Neural progenitor cell (in vitro differentiated cells): ENCODE data around the gene HEATR5A. TPM values are rescaled to one million over a fixed set of nuclear protein-coding genes. Genes with fewer than 3 reads are reported as not detected.

ENCODE experiments used
- DNase-seq: peaks from one replicate; pipeline ENCODE4 v3.0.0-alpha.2; 2016; ENCODE audit warnings: low spot score
- H2AFZ ChIP-seq: fragments of 200-600 bp; sonication (generic); replicated peaks from 2 replicates; pipeline ENCODE4 v1.6.1; 2016; ENCODE audit warnings: antibody characterized with exemption
- H3F3A ChIP-seq: fragments of 200-600 bp; sonication (generic); 2 replicates; pipeline ENCODE4 v1.6.1; 2016; ENCODE audit warnings: antibody characterized with exemption, low read depth
- H3K27ac ChIP-seq: fragments of 200-600 bp; sonication (generic); 2 replicates; pipeline ENCODE4 v1.5.1; 2016; ENCODE audit warnings: mild to moderate bottlenecking
- H3K27me3 ChIP-seq: fragments of 200-600 bp; sonication (generic); 2 replicates; pipeline ENCODE4 v1.6.1; 2016; ENCODE audit warnings: mild to moderate bottlenecking, moderate library complexity
- H3K36me3 ChIP-seq: fragments of 200-600 bp; sonication (generic); 2 replicates; pipeline ENCODE4 v1.5.1; 2016
- H3K4me1 ChIP-seq: fragments of 200-600 bp; sonication (generic); 2 replicates; pipeline ENCODE4 v1.6.1; 2016; ENCODE audit warnings: mixed run types
- H3K4me2 ChIP-seq: fragments of 200-600 bp; sonication (generic); 2 replicates; pipeline ENCODE4 v1.6.1; 2016
- H3K4me3 ChIP-seq: fragments of 200-600 bp; sonication (generic); 2 replicates; pipeline ENCODE4 v1.5.1; 2016
- H3K79me2 ChIP-seq: fragments of 200-600 bp; sonication (generic); 2 replicates; pipeline ENCODE4 v1.6.1; 2016; ENCODE audit warnings: low read depth
- H3K9ac ChIP-seq: fragments of 200-600 bp; sonication (generic); 2 replicates; pipeline ENCODE4 v1.6.1; 2016
- H3K9me3 ChIP-seq: fragments of 200-600 bp; sonication (generic); 2 replicates; pipeline ENCODE4 v1.5.1; 2016; ENCODE audit warnings: low read depth
- H4K20me1 ChIP-seq: fragments of 200-600 bp; sonication (generic); 2 replicates; pipeline ENCODE4 v1.6.1; 2016; ENCODE audit warnings: low read depth
- H3K27ac Mint-ChIP-seq: 3 replicates; pipeline ENCODE4 v1.8.0; 2021; ENCODE audit warnings: mixed read lengths
- H3K27me3 Mint-ChIP-seq: 2 replicates; pipeline ENCODE4 v1.8.0; 2022; ENCODE audit warnings: low read depth, mild to moderate bottlenecking, inconsistent platforms, moderate library complexity, mixed read lengths; ENCODE audit not compliant: insufficient read depth
- H3K36me3 Mint-ChIP-seq: 3 replicates; pipeline ENCODE4 v1.8.0; 2021; ENCODE audit warnings: mixed read lengths
- H3K4me1 Mint-ChIP-seq: 3 replicates; pipeline ENCODE4 v1.8.0; 2021; ENCODE audit warnings: mixed read lengths
- H3K4me3 Mint-ChIP-seq: 3 replicates; pipeline ENCODE4 v1.8.0; 2021; ENCODE audit warnings: mild to moderate bottlenecking, moderate library complexity, mixed read lengths
- H3K9me3 Mint-ChIP-seq: 3 replicates; pipeline ENCODE4 v1.8.0; 2020; ENCODE audit warnings: mixed read lengths
- CTCF ChIP-seq: fragments of 200-600 bp; sonication (generic); IDR thresholded peaks from 2 replicates; pipeline ENCODE4 v1.5.1; 2017; ENCODE audit warnings: antibody characterized with exemption, mild to moderate bottlenecking
- EZH2 ChIP-seq: fragments of 200-600 bp; sonication (generic); IDR thresholded peaks from 2 replicates; pipeline ENCODE4 v1.6.1; 2017; ENCODE audit warnings: antibody characterized with exemption, mild to moderate bottlenecking, moderate library complexity
- EZH2phosphoT487 ChIP-seq: fragments of 200-600 bp; sonication (generic); IDR thresholded peaks from 2 replicates; pipeline ENCODE4 v1.6.1; 2017; ENCODE audit warnings: antibody characterized with exemption
- total RNA-seq: library from RNA; depleted of rRNA; stranded (reverse); fragments of >200 nt; gene quantifications from 2 replicates; pipeline ENCODE4 v1.2.3, GENCODE V29; 2015; ENCODE audit warnings: low replicate concordance

HEATR5A gene
- total RNA-seq, 1 donor from 2014 or later = 34.7 TPM

- no peaks in the 10 kb centered on the region for H3K9me3 ChIP-seq
- H3K4me3 ChIP-seq = no peak overlapping the region
- H3K27me3 ChIP-seq = no peaks in the 10 kb centered on the region
- no peaks in the 10 kb centered on the region for H3K79me2 ChIP-seq
- no peaks in the 10 kb centered on the region for H3F3A ChIP-seq
- H3K9me3 Mint-ChIP-seq = no peaks in the 10 kb centered on the region
- H3K36me3 ChIP-seq = no peaks in the 10 kb centered on the region
- TF ChIP-seq EZH2phosphoT487 (no peak), EZH2 (no peak), CTCF (no peak)
- H3K27me3 Mint-ChIP-seq = no peaks in the 10 kb centered on the region
- no peak overlapping the region for H3K9ac ChIP-seq
- DNase-seq = no peak
- H3K4me1 ChIP-seq = no peaks in the 10 kb centered on the region
- H3K4me1 Mint-ChIP-seq = no peaks in the 10 kb centered on the region
- no peaks in the 10 kb centered on the region for H4K20me1 ChIP-seq
- H3K4me2 ChIP-seq = no peak overlapping the region
- H3K27ac Mint-ChIP-seq = no peak overlapping the region
- no peak overlapping the region for H3K27ac ChIP-seq
- H3K4me3 Mint-ChIP-seq = no peak overlapping the region
- no peak overlapping the region for H2AFZ ChIP-seq
- H3K36me3 Mint-ChIP-seq = peaks cover 8% of the 10 kb centered on the region
Observed at GRCh38 chr14:31346097-31346496, 74.3 kb downstream of the HEATR5A start.

- Mint-ChIP-seq H3K36me3 (peaks cover 8% of the 10 kb centered on the region), H3K27ac (no peak overlapping the region), H3K9me3 (no peaks in the 10 kb centered on the region), H3K27me3 (no peaks in the 10 kb centered on the region), H3K4me1 (peaks cover 5% of the 10 kb centered on the region), H3K4me3 (no peak overlapping the region)
- Histone ChIP-seq H3K9ac (no peak overlapping the region), H4K20me1 (no peaks in the 10 kb centered on the region), H3K27ac (no peak overlapping the region), H3K36me3 (no peaks in the 10 kb centered on the region), H2AFZ (no peak overlapping the region), H3K4me3 (no peak overlapping the region), H3K4me1 (no peaks in the 10 kb centered on the region), H3K9me3 (no peaks in the 10 kb centered on the region), H3K4me2 (no peak overlapping the region), H3K79me2 (no peaks in the 10 kb centered on the region), H3K27me3 (no peaks in the 10 kb centered on the region), H3F3A (no peaks in the 10 kb centered on the region)
- no peak for DNase-seq
- TF ChIP-seq CTCF (no peak), EZH2 (no peak), EZH2phosphoT487 (no peak)
Observed at GRCh38 chr14:31341280-31341679, 79.1 kb downstream of the HEATR5A start.

GRCh38 chr14:31340297-31341063, 79.9 kb downstream of the HEATR5A start:
- Histone ChIP-seq H3K36me3 (no peaks in the 10 kb centered on the region), H4K20me1 (no peaks in the 10 kb centered on the region), H3K27me3 (no peaks in the 10 kb centered on the region), H2AFZ (no peak overlapping the region), H3K79me2 (no peaks in the 10 kb centered on the region), H3K27ac (no peak overlapping the region), H3F3A (no peaks in the 10 kb centered on the region), H3K4me1 (no peaks in the 10 kb centered on the region), H3K4me2 (no peak overlapping the region), H3K4me3 (no peak overlapping the region), H3K9ac (no peak overlapping the region), H3K9me3 (no peaks in the 10 kb centered on the region)
- H3K27ac Mint-ChIP-seq = no peak overlapping the region
- no peak overlapping the region for H3K4me3 Mint-ChIP-seq
- peaks cover 8% of the 10 kb centered on the region for H3K36me3 Mint-ChIP-seq
- H3K4me1 Mint-ChIP-seq = peaks cover 6% of the 10 kb centered on the region
- no peaks in the 10 kb centered on the region for H3K9me3 Mint-ChIP-seq
- DNase-seq = no peak
- H3K27me3 Mint-ChIP-seq = no peaks in the 10 kb centered on the region
- TF ChIP-seq EZH2 = no peak
- TF ChIP-seq EZH2phosphoT487 = no peak
- no peak for TF ChIP-seq CTCF
